ENCODE results near the gene MTOR.
"Not testable (repeated sequence)": the region's sequence is repeated elsewhere in the genome, so short reads cannot be mapped to it uniquely, and the experiment has no call there.

The MTOR gene

GRCh38 chr1:11178021-11179015 lies 84.0 kb downstream of the MTOR start:
- DNase-seq, result no peak

DNA sequence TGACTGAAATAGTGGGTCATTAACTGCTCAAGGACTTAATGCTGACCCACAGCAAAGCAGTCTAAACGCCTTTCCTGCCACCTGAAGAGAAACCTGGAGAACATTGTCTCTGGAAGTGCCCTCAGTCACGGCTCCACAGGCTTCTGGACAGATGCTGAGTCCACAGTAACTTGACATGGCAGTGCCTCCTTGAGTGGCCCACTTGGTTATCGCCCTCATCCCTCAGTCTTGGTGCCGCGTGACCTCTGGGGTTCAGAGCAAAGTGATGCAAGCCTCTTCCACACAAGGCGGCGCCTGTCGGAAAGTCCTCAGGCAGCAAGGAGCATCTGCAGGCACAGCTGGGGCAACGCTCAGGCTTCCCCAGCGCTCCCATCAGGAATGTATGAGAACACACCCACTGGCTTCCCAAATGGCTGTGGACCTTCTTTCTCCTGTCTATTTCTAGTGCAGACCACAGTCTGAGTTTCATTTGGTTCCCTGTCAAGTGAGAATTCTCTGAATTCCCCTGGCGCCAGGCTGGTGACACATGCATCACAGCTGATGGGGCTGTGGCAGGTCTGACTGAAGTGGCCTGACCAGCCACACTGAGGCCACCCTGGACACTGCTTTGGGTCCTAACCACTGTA lies 86.2 kb downstream of the MTOR start:
- DNase-seq, result no peak

- DNase-seq, result no peak
These were observed 86.9 kb downstream of the MTOR start for GRCh38 chr1:11175461-11175860.

GRCh38 chr1:11174261-11174942 lies 87.9 kb downstream of the MTOR start:
- no peak for DNase-seq

GRCh38 chr1:11170102-11170501 lies 92.2 kb downstream of the MTOR start:
- no peak for DNase-seq

DNA sequence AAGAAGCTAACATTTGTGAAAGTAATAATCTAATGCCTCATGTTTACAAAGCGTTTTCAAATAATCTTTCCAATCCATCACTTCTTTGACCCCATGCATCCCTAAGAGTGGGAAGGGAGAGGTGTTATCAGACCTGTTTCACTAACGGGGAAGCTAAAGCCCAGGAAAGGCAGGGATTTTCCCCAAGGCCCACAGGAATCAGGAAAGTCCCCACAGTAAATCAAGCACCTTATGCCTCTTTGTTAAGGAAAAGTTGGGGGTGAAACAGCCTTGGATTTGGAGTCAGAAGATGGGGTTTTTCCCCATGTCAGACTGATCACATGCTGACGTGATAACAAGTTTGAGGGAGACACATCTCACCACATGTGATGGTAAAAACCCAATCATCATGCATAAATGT lies 93.1 kb downstream of the MTOR start:
- no peak for DNase-seq

DNA sequence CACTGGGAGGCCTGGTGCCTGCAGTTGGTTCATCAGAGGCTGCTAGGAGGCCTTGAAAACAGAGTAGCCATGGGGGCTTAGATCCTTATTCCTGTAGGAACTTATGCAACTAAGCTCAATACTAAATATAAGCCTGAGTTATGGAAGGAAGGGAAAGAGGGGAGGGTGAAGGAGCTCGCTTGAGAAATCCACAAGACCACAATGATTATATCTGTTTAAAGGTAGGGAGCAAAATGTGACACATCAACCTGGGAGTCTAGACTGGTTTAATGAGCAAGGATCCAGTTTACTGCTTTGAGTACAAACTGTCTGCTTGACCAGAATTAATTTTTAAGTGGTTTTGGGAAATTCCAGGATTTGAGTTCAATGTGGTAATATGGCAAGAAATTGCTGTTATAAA lies 93.6 kb downstream of the MTOR start:
- no peak for DNase-seq

- DNase-seq, result not testable (repeated sequence)
These were observed 95.6 kb downstream of the MTOR start for GRCh38 chr1:11166744-11167143.

DNA sequence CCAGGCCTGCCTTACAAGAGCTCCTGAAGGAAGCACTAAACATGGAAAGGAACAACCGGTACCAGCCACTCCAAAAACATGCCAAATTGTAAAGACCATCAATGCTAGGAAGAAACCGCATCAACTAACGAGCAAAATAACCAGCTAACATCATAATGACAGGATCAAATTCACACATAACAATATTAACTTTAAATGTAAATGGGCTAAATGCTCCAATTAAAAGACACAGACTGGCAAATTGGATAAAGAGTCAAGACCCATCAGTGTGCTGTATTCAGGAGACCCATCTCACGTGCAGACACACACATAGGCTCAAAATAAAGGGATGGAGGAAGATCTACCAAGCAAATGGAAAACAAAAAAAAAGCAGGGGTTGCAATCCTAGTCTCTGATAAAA lies 99.6 kb downstream of the MTOR start:
- not testable (repeated sequence) for DNase-seq

DNA sequence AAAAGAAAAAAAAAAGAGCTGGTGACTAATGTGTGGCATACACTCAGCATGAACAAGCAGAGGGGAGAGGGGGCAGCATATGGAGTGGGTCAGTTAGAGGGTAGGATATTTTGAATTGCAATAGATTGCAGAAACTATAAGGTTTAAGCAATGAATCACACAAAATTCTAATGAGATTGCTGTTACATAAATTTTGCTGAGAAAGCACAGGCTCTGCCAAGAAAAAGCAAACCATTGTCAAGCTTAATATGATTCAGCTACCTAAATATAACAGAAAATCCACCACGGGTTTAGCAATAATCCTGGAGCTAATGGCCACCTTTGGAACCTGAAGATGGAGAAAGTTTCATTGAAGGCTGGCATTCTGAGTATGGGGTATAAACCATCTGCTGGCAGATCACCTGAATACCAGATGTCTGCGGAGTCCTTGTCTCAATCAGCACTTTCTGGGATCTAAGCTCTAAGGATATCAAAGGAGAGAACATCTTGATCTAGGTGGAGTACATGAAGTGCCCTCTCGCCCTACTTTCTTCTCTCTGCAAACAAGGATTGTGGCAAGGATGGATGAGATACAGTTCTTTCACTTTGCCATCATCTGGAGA lies 103.5 kb downstream of the MTOR start:
- no peak for DNase-seq

DNA sequence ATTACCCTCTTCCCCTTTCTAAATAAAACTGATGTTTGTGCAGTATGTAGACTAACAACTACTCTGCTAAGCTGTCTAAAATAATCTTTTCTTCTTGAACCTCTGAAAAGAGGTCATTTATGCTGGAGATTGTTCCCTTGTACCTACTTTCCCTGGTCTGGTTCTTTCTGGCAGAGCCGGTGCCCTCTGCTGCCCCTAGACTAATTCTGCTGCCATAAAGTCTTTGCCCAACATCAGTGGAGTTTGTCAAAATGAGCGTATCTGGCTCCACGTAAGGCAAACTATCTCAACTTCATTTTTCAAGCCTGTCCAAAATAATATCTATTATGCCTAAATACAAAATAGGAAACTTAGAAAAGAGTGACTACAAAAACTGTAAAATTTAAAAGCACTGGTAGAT lies 104.1 kb downstream of the MTOR start:
- DNase-seq, result no peak

DNA sequence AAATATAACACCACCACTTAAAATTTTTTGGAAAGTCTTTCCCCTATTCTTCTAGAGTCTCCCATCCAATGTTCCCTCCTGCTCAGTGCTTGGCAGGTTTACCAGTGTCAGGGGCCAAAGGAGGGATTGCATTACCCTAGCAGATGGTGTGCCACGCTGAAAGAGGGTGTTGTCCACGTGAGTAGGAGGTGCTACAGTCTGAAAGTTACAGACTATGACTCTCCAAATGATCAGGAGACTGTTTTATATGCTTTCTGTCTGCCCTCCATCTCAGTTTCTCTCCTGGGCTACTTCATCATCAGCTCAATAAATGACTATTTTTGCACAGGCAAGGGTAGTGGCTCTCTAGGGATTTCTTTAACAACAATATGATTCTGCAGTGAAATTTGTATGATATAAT lies 104.5 kb downstream of the MTOR start:
- DNase-seq, result no peak

- no peak for DNase-seq
These were observed 105.0 kb downstream of the MTOR start for GRCh38 chr1:11157394-11157793.

DNA sequence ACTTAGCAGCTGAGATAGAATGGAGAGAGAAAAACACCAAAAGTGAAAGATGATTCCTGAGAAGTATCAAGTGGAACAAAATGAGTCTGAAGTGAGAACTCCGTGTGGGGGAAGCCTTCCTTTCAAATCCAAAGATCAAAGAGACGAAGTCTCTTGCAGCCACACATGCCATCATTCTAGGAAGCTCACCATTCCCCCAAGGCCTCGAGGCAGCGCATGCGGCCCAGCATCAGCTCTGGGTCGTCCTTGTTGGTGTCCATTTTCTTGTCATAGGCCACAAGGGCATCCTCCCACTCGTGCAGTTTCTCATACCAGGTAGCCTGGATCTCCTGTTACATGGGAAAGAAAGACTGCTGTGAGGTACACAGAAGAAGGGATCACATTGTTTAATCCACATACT lies 105.4 kb downstream of the MTOR start:
- DNase-seq, result no peak

GRCh38 chr1:11156441-11156840 lies 105.9 kb downstream of the MTOR start:
- no peak for DNase-seq

GRCh38 chr1:11153184-11153583 lies 109.2 kb downstream of the MTOR start:
- DNase-seq, result no peak

DNA sequence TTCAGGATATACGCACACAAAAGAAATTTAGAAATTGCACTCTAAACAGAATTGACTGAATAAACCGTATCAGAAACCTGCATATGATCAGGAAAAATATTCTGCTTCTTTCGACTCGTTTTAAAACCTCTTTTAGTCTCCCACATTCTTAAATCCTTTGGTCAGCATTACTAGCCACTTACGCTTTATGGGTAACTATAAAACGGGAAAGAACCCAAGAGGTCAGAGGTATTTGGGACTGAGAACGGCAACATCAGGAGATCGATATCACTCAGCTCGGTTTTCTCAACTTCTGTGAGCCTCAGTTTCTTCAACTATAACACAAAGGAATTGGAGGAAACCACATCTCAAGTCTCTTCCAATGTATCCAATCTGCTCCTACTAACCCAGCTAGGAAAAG lies 109.6 kb downstream of the MTOR start:
- no peak for DNase-seq

DNA sequence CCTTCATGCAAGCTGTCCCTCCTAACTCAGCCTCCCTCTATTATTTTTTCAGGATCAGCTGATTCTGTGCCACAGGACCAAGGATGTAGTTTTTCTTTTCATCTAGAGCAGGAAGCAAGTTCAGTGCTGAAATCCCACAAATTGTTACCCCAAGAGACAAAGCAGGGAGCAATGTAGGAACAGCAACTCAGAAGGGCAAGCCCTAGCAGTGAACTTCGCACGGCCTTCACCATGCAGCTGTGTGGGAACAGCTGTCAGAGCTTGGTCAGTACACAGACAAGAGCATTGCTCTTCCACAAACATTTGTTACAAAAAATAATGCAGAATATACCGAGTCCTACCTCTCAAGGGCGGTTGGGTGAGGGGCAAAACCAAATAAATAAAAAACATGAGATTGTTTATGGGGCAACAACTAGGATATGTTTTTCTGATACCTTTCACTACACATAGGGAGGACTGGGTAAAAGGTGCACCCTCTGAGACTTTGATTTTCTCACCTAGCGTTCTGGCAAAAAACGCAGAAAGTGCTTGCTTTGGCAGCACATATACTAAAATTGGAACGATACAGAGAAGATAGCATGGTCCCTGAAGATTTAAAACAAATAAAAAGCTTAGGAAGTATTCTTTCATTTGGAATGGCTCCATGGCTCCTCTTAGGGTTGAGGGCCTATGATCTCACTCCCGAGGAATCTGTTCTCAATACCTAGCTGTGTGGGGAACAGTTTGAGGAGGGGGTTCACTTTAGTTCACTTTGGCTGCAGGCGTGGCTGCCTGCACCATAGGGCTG lies 110.3 kb downstream of the MTOR start:
- no peak for DNase-seq

DNA sequence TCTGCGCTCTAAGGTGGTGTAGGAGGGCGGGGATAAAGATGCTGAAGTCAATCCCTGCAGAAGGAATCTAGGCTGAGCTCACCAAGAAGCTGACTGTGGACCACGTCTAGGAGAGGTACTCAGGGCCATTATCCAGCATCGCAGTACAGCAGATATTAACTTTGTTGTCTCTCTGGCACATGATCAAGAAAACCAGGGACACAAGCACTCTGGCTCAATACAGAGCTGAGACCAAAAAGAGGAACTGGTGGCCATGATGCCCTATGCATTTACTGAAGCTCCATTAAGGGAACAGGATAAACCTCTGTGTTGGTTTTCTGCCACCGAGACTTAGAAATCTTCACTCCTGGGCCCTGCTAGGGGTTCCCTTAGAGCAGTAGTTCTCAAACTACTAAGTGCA lies 111.2 kb downstream of the MTOR start:
- DNase-seq, result no peak

- DNase-seq, result no peak
These were observed 112.0 kb downstream of the MTOR start for GRCh38 chr1:11150326-11150725.

GRCh38 chr1:11147197-11147770 lies 115.1 kb downstream of the MTOR start:
- no peak for DNase-seq

- DNase-seq, result no peak
These were observed 116.6 kb downstream of the MTOR start for GRCh38 chr1:11145741-11146140.

All from stimulated activated CD4-positive, alpha-beta T cell treated with anti-CD3 and anti-CD28 coated beads, Interleukin-4, amount 100 ng/mL, for 4 hours (primary cell).